CD4-positive, alpha-beta T cell treated with Interleukin-10 for 1 hour (primary cell): ENCODE measurements around the gene MCHR1.

Source experiments
- DNase-seq: peaks from one replicate; pipeline ENCODE4 v3.0.0-alpha.2; 2020

MCHR1 gene

GRCh38 chr22:40727964-40728615 is 48.8 kb downstream of the MCHR1 start:
- no peak for DNase-seq

- DNase-seq: peak; percentile 67
Observed at GRCh38 chr22:40728731-40729189, 49.5 kb downstream of the MCHR1 start.

- no peak for DNase-seq
Observed at GRCh38 chr22:40729284-40729683, 50.0 kb downstream of the MCHR1 start.
